Inferior parietal cortex (tissue), 1 donor: ENCODE data around the gene EIF4G3.
"Not testable (repeated sequence)": the region's sequence is repeated elsewhere in the genome, so short reads cannot be mapped to it uniquely, and the experiment has no call there.

Source experiments
- DNase-seq: peaks from one replicate; pipeline ENCODE4 v3.0.0-alpha.2; 2016; ENCODE audit errors: extremely low spot score

The EIF4G3 gene

GRCh38 chr1:20878799-20879198, 297.9 kb downstream of the EIF4G3 start:
- no peak for DNase-seq

- DNase-seq = no peak
Observed at GRCh38 chr1:20875198-20875973, 301.3 kb downstream of the EIF4G3 start.

GRCh38 chr1:20873311-20873710, 303.4 kb downstream of the EIF4G3 start:
- no peak for DNase-seq

- DNase-seq = no peak
Observed at GRCh38 chr1:20871419-20871818, 305.3 kb downstream of the EIF4G3 start.

GRCh38 chr1:20870718-20871117, 306.0 kb downstream of the EIF4G3 start:
- no peak for DNase-seq

GRCh38 chr1:20868263-20868662, 308.4 kb downstream of the EIF4G3 start:
- DNase-seq = no peak

GRCh38 chr1:20867847-20868246, 308.9 kb downstream of the EIF4G3 start:
- DNase-seq = no peak

GRCh38 chr1:20867062-20867461, 309.6 kb downstream of the EIF4G3 start:
- no peak for DNase-seq

- no peak for DNase-seq
Observed at GRCh38 chr1:20865001-20865400, 311.7 kb downstream of the EIF4G3 start.

- no peak for DNase-seq
Observed at GRCh38 chr1:20854529-20854928, 322.2 kb downstream of the EIF4G3 start.

GRCh38 chr1:20851791-20852190, 324.9 kb downstream of the EIF4G3 start:
- not testable (repeated sequence) for DNase-seq

GRCh38 chr1:20850021-20850420, 326.7 kb downstream of the EIF4G3 start:
- DNase-seq = no peak

GRCh38 chr1:20849100-20849499, 327.6 kb downstream of the EIF4G3 start:
- DNase-seq = no peak

- DNase-seq = no peak
Observed at GRCh38 chr1:20848162-20848561, 328.5 kb downstream of the EIF4G3 start.

- DNase-seq = no peak
Observed at GRCh38 chr1:20847611-20848080, 329.1 kb downstream of the EIF4G3 start.

- no peak for DNase-seq
Observed at GRCh38 chr1:20846461-20847374, 330.0 kb downstream of the EIF4G3 start.

GRCh38 chr1:20840731-20841130, 336.0 kb downstream of the EIF4G3 start:
- DNase-seq = no peak

GRCh38 chr1:20837554-20838192, 339.0 kb downstream of the EIF4G3 start:
- DNase-seq = no peak

GRCh38 chr1:20836230-20836629, 340.5 kb downstream of the EIF4G3 start:
- no peak for DNase-seq

- DNase-seq = no peak
Observed at GRCh38 chr1:20834780-20835179, 341.9 kb downstream of the EIF4G3 start.

GRCh38 chr1:20834192-20834591, 342.5 kb downstream of the EIF4G3 start:
- no peak for DNase-seq

- no peak for DNase-seq
Observed at GRCh38 chr1:20830378-20830777, 346.3 kb downstream of the EIF4G3 start.
